ENCODE data around the gene ZNF511.

- TF ChIP-seq EZH2 (IDR thresholded peaks at IDR 0.05; ENCODE audit: insufficient read depth, poor library complexity, severe bottlenecking): no peak
- no peak for TF ChIP-seq EZH2phosphoT487 (IDR thresholded peaks at IDR 0.05; ENCODE audit: insufficient read depth, low read depth)
These were observed 28.1 kb downstream of the ZNF511 start, which contains the start of gene CALY for GRCh38 chr10:133336577-133337369.

Data from GM23248 (cell line).